Stimulated activated CD8-positive, alpha-beta memory T cell treated with anti-CD3 and anti-CD28 coated beads, Interleukin-7, amount 100 ng/mL, for 1 hour (primary cell): ENCODE data around the gene CRY2.
A peak's percentile ranks its signal among the peaks of the same experiment; 100 is the strongest.
"Not testable (repeated sequence)": the region's sequence is repeated elsewhere in the genome, so short reads cannot be mapped to it uniquely, and the experiment has no call there.

Experiments
- DNase-seq, 2 donors: peaks; one replicate each; pipeline ENCODE4 v3.0.0-alpha.2; 2020; ENCODE audit warnings: low read depth in 2 of 2

Gene CRY2

GRCh38 chr11:45811571-45812290 is 35.5 kb upstream of the CRY2 start:
- no peak for DNase-seq

- no peak for DNase-seq
Observed at GRCh38 chr11:45812581-45813548, 34.4 kb upstream of the CRY2 start.

- no peak for DNase-seq
Observed at GRCh38 chr11:45815747-45816146, 31.5 kb upstream of the CRY2 start.

- DNase-seq: no peak
Observed at GRCh38 chr11:45816614-45817013, 30.7 kb upstream of the CRY2 start.

- no peak for DNase-seq
Observed at GRCh38 chr11:45817191-45817590, 30.1 kb upstream of the CRY2 start.

- DNase-seq: no peak
Observed at GRCh38 chr11:45818961-45819605, 28.2 kb upstream of the CRY2 start.

- DNase-seq: no peak
Observed at GRCh38 chr11:45820211-45820857, 26.9 kb upstream of the CRY2 start.

- DNase-seq: not testable (repeated sequence)
Observed at GRCh38 chr11:45826492-45826891, 20.8 kb upstream of the CRY2 start.

- no peak for DNase-seq
Observed at GRCh38 chr11:45827123-45827522, 20.2 kb upstream of the CRY2 start.

GRCh38 chr11:45828996-45829395 is 18.3 kb upstream of the CRY2 start:
- no peak for DNase-seq

GRCh38 chr11:45830596-45830995 is 16.7 kb upstream of the CRY2 start:
- DNase-seq: no peak

GRCh38 chr11:45832811-45833441 is 14.3 kb upstream of the CRY2 start:
- no peak for DNase-seq

- no peak for DNase-seq
Observed at GRCh38 chr11:45833761-45834160, 13.5 kb upstream of the CRY2 start.

GRCh38 chr11:45834298-45834756 is 12.9 kb upstream of the CRY2 start:
- no peak for DNase-seq

- DNase-seq: no peak
Observed at GRCh38 chr11:45839204-45839603, 8.1 kb upstream of the CRY2 start.

GRCh38 chr11:45840251-45840650 is 7.0 kb upstream of the CRY2 start:
- not testable (repeated sequence) for DNase-seq

- DNase-seq: peak; percentile 70 to 72
Observed at GRCh38 chr11:45843158-45843924, 3.9 kb upstream of the CRY2 start.

GRCh38 chr11:45844822-45845578 is 2.3 kb upstream of the CRY2 start:
- DNase-seq: no peak

GRCh38 chr11:45846174-45846675 is 1.1 kb upstream of the CRY2 start:
- DNase-seq: no peak

GRCh38 chr11:45847911-45848316 is 639 bp downstream of the CRY2 start:
- no peak for DNase-seq
